HG03469 (cell line): ENCODE data around the gene DET1.
A peak's percentile ranks its signal among the peaks of the same experiment; 100 is the strongest.

Source experiments
- ATAC-seq: cut with Tn5 transposase; IDR thresholded peaks from one replicate; pipeline ENCODE4 v1.9.1; 2021; ENCODE audit warnings: mild to moderate bottlenecking, moderate library complexity, moderate number of reproducible peaks; ENCODE audit not compliant: unreplicated experiment

The DET1 gene

GRCh38 chr15:88467935-88468528 is 78.4 kb downstream of the DET1 start:
- no peak for ATAC-seq

GRCh38 chr15:88467073-88467934 is 79.2 kb downstream of the DET1 start, which contains the start of the genes MRPL46 and MRPS11:
MRPL46 (minus strand) TSS chr15:88467388; CDS start chr15:88467377, 11 bp downstream.
MRPS11 (plus strand) TSS chr15:88467708; CDS start chr15:88467718, 10 bp downstream.
- ATAC-seq, result peak; percentile 70

DNA sequence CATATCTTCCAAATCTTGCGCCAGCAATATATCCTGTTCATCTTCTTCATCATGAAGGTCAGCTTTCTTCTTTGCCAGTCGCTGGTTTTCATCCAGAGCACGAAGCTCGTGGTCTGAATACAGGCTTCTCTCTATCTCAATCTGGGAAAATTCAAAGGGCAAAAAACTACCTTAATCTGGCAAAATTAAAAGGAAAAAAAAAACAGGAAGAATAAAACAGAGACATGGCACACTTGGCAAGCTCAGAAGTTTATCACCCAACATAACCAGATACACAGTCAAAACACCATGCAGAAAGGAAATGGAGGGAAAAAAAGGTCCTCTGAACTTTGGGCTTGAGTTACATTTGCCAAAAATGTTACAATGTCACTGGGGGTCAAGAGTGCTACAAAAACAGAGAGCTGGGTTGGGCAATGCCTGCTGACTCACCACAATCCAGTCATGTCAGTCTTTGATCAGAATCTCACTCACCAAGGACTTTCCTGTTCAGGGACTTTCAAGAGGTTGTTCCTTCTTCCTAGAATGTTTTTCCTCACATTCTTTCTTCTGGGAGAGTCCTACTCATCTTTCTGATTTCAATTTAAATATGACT is 80.8 kb downstream of the DET1 start:
- ATAC-seq, result no peak

DNA sequence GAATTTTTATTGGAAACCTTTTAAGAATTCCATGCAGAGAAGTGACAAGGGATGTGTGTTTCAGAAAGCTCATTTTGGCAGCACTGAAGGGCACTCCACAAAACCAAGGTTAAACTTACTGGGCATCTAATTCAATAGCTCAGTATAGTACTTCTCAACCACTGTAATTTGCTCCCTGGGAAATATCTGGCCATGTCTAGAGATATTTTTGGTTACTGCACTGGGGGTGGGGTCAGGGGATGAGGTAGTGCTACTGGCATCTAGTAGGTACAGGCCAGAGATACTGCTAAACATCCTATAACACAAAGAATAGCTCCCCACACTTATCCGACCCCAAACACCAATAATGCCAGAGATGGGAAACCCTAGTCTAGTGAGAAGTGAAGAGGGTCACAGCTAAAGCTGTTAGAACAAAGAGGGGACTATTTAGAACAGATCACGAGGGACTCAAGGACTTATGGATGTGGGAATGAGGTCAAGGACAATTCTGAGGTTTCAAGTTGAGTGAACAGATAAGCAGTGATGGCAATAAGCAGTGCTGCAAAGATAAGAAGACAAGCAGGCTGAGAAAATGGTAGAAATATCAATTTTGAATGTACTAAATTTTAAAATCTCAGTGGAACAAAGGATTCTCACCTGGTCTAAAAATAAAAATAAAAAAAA is 82.5 kb downstream of the DET1 start:
- ATAC-seq, result no peak
